Stimulated activated CD4-positive, alpha-beta T cell treated with anti-CD3 and anti-CD28 coated beads, Interleukin-1b, Interleukin-23, amount 100 ng/mL, for 24 hours (primary cell): Measurements from ENCODE around the gene SH3PXD2B.
"Not testable (repeated sequence)": the region's sequence is repeated elsewhere in the genome, so short reads cannot be mapped to it uniquely, and the experiment has no call there.

Experiments used
- DNase-seq, 4 experiments: peaks; one replicate each; pipeline ENCODE4 v3.0.0-alpha.2; 2020; ENCODE audit warnings: low read depth in 4 of 4, low spot score in 1 of 4

Gene SH3PXD2B

GRCh38 chr5:172403817-172404216 lies 50.5 kb downstream of the SH3PXD2B start:
- no peak for DNase-seq

GRCh38 chr5:172403189-172403796 lies 51.0 kb downstream of the SH3PXD2B start:
- no peak for DNase-seq

GRCh38 chr5:172402531-172403188 lies 51.7 kb downstream of the SH3PXD2B start:
- no peak for DNase-seq

- DNase-seq, result not testable (repeated sequence)
These were observed 52.3 kb downstream of the SH3PXD2B start for GRCh38 chr5:172402031-172402430.

GRCh38 chr5:172399826-172400225 lies 54.5 kb downstream of the SH3PXD2B start:
- DNase-seq, result no peak

- DNase-seq, result no peak
These were observed 55.0 kb downstream of the SH3PXD2B start for GRCh38 chr5:172399336-172399735.

GRCh38 chr5:172398645-172399044 lies 55.7 kb downstream of the SH3PXD2B start:
- DNase-seq, result not testable (repeated sequence)

- DNase-seq, result not testable (repeated sequence)
These were observed 57.3 kb downstream of the SH3PXD2B start for GRCh38 chr5:172396994-172397393.

- no peak for DNase-seq
These were observed 58.1 kb downstream of the SH3PXD2B start for GRCh38 chr5:172396220-172396619.

- no peak for DNase-seq
These were observed 58.8 kb downstream of the SH3PXD2B start for GRCh38 chr5:172395483-172395882.

- no peak for DNase-seq
These were observed 64.7 kb downstream of the SH3PXD2B start for GRCh38 chr5:172389578-172390112.

- no peak for DNase-seq
These were observed 66.0 kb downstream of the SH3PXD2B start for GRCh38 chr5:172388246-172388733.

GRCh38 chr5:172385707-172386106 lies 68.6 kb downstream of the SH3PXD2B start:
- no peak for DNase-seq

GRCh38 chr5:172385010-172385563 lies 69.2 kb downstream of the SH3PXD2B start:
- no peak for DNase-seq

- no peak for DNase-seq
These were observed 71.0 kb downstream of the SH3PXD2B start for GRCh38 chr5:172383191-172383802.

GRCh38 chr5:172380987-172381643 lies 73.2 kb downstream of the SH3PXD2B start:
- DNase-seq, result no peak

- no peak for DNase-seq
These were observed 73.9 kb downstream of the SH3PXD2B start for GRCh38 chr5:172380301-172380986.

GRCh38 chr5:172379481-172379880 lies 74.8 kb downstream of the SH3PXD2B start:
- DNase-seq, result no peak

GRCh38 chr5:172377856-172378255 lies 76.5 kb downstream of the SH3PXD2B start:
- no peak for DNase-seq

- no peak for DNase-seq
These were observed 76.9 kb downstream of the SH3PXD2B start for GRCh38 chr5:172377438-172377837.

GRCh38 chr5:172374783-172375182 lies 79.5 kb downstream of the SH3PXD2B start:
- DNase-seq, result no peak
